Central memory CD8-positive, alpha-beta T cell (primary cell): ENCODE results near the gene SNTB2.

Experiments used
- ATAC-seq: fragments of 150-1000 bp; cut with Tn5 transposase; replicated peaks from 2 replicates; pipeline ENCODE4 v1.10.0; 2022; ENCODE audit warnings: mild to moderate bottlenecking, moderate FRiP score, moderate number of reproducible peaks; ENCODE audit not compliant: poor library complexity, severe bottlenecking; ENCODE audit errors: extremely low read depth
- DNase-seq, 2 donors: peaks; one replicate each; pipeline ENCODE4 v3.0.0; 2021; ENCODE audit warnings: low spot score in 2 of 2
- H3K27ac Mint-ChIP-seq: one replicate; pipeline ENCODE4 v1.8.0; 2022; ENCODE audit warnings: low read depth, mild to moderate bottlenecking, moderate library complexity, mixed read lengths
- H3K27me3 Mint-ChIP-seq: one replicate; pipeline ENCODE4 v1.8.0; 2022; ENCODE audit warnings: mixed read lengths
- H3K36me3 Mint-ChIP-seq: one replicate; pipeline ENCODE4 v1.8.0; 2022; ENCODE audit warnings: mild to moderate bottlenecking, moderate library complexity, mixed read lengths; ENCODE audit not compliant: insufficient read depth
- H3K4me1 Mint-ChIP-seq: one replicate; pipeline ENCODE4 v1.8.0; 2022; ENCODE audit warnings: mixed read lengths
- H3K4me3 Mint-ChIP-seq: one replicate; pipeline ENCODE4 v1.8.0; 2022; ENCODE audit warnings: mild to moderate bottlenecking, moderate library complexity, mixed read lengths
- H3K9me3 Mint-ChIP-seq: one replicate; pipeline ENCODE4 v1.8.0; 2022; ENCODE audit warnings: mixed read lengths

Gene SNTB2

DNA sequence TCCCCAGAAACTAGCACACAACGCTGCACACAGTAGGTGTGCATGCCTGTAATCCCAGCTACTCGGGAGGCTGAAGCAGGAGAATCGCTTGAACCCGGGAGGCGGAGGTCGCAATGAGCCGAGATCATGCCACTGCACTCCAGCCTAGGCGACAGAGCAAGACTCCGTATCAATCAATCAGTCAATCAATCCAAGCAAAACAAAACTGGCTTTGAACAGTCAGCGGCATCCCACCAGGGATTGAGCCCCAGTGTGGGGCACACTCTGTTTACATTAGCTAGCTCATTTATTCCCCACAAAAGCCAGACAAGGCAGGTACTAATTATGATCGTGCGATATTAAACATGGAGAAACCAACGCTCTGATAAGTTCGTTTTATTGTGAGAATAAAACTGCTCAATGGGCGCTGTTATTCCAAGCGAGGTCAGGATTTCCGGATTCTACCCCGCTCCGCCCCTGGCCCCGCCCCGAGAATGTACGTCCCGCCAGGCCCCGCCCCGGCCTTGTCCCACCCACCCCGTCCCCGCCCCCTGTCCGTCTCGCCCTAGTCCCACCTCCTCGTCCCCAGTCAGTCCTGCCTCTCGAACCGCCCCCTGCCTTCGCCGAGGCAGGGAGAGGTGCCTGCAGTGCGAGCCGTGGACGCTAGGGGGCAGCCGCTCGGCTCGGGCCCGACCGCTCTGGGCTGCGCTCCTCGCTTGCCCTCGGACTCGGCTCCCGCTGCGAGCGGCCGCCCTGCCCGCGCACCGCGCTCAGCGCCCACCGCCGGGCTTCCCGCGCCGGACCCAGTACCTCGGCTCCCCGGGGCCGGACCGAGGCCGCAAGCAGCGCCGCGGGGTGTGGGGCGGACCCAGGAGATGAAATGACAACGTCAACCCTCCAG lies 123.9 kb downstream of the SNTB2 start, which contains the start of gene VPS4A:
VPS4A (plus strand) TSS at position 698 of the 880 bp plus-strand sequence; CDS start at position 860, 162 bp downstream.
- Mint-ChIP-seq H3K36me3 (peaks cover 13% of the 10 kb centered on the region), H3K9me3 (no peaks in the 10 kb centered on the region), H3K27me3 (no peaks in the 10 kb centered on the region), H3K4me1 (peaks cover 31% of the 10 kb centered on the region), H3K4me3 (peak within 1 kb of the TSS; percentile 91), H3K27ac (peak within 1 kb of the TSS; percentile 94)
- DNase-seq (peak; percentile 97 to 98), ATAC-seq (peak; percentile 95)

DNA sequence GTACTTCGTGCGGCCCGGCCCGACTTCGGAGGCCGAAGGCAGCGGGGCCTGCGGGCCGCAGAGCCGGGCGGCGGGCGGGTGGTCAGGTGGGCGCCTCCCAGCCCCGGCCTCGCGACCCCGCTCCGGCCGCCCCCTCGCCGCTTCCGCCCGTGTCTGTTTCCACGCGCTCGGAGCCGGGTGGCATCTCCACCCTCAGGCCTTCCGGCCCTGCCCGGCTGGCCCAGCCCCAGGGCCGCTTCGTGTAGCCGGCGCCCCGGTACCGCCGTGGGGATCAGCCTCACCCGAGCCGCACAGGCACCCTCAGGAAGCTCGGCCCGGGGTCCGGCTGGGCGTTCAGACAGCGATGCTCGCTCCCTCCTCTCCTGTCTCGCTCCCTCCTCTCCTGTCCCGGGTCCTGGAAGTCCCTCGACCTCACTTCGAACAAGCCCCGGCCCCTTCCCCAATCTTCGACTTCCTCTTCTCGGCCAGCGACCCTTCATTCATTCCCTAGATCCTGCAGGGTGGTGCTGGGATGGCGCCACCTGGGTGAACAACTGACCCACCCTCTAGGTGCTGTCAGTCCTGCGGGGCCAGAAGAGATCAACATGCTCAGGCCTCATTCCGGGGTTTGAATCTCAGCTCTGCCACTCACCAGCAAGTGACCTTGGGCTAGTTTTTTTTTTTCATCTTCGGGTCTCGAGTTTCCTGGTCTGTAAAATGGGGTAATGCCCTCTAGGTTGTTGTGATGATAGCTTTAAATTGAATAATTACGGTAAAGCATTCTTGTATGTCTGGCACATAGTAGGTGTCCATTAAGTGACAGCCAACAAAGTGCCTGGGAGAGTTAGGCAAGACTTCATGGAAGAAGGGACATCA lies 124.8 kb downstream of the SNTB2 start:
- peaks cover 31% of the 10 kb centered on the region for H3K4me1 Mint-ChIP-seq
- H3K9me3 Mint-ChIP-seq: no peaks in the 10 kb centered on the region
- no peaks in the 10 kb centered on the region for H3K27me3 Mint-ChIP-seq
- peak overlapping the region; percentile 94 for H3K27ac Mint-ChIP-seq
- DNase-seq (no peak), ATAC-seq (peak; percentile 48)
- H3K4me3 Mint-ChIP-seq: peak overlapping the region; percentile 91
- H3K36me3 Mint-ChIP-seq: peaks cover 20% of the 10 kb centered on the region

DNA sequence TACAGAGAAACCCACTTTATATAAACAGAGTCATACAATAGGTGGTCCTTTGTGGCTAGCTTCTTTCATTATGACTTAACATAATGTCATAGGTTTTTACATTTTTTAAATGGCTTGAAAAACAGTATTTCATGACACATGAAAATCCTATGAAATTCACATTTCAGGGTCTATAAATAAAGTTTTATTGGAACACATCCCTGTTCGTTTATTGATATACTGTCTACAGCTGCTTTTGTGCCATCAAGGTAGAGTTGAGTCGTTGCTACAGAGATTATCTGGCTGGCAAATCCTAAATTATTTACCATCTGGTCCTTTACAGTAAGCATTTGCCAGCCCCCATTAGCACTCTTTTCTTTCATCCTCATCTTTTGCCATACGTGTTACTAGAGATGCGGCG lies 126.5 kb downstream of the SNTB2 start:
- H3K27ac Mint-ChIP-seq: no peak overlapping the region
- ATAC-seq (no peak), DNase-seq (no peak)
- no peaks in the 10 kb centered on the region for H3K27me3 Mint-ChIP-seq
- peaks cover 24% of the 10 kb centered on the region for H3K36me3 Mint-ChIP-seq
- peak overlapping the region; percentile 91 for H3K4me3 Mint-ChIP-seq
- H3K4me1 Mint-ChIP-seq: peaks cover 31% of the 10 kb centered on the region
- H3K9me3 Mint-ChIP-seq: no peaks in the 10 kb centered on the region

GRCh38 chr16:69314534-69314933 lies 127.6 kb downstream of the SNTB2 start:
- DNase-seq (no peak), ATAC-seq (no peak)
- Mint-ChIP-seq H3K4me3 (no peak overlapping the region), H3K27ac (no peak overlapping the region), H3K27me3 (no peaks in the 10 kb centered on the region), H3K4me1 (peaks cover 31% of the 10 kb centered on the region), H3K9me3 (no peaks in the 10 kb centered on the region), H3K36me3 (peaks cover 32% of the 10 kb centered on the region)

DNA sequence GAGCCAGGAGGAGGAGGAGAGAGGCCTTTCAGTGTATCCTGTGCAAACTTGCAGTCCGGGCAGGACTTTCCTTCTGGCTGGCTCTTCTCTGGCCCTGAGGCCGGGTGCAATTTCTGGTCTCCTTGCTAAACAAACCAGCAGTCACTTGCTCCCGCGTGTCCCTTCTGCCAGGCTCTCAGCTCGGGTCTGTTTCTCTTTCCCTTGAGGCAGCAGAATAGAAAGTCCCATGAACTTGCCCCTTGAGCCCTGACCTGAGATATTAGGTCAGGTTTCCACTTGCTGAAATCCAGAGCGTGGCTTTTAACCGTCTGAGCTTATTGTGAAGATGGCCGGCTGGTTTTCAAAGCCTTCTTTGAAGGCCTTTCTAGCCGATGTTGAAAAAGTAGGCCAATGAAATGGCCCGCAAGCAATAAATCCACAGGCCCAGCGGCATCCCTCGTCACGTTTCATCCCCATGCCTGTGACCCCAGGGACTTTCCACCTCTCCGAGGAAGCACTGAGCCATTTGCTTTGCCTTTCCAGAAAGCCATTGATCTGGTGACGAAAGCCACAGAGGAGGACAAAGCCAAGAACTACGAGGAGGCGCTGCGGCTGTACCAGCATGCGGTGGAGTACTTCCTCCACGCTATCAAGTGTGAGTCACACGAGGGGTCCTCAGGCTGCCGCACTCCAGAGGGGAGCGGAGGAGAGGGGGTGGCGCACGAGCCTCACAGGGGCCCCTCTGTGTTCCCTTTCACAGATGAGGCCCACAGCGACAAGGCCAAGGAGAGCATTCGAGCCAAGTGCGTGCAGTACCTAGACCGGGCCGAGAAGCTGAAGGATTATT lies 128.7 kb downstream of the SNTB2 start:
- no peak for ATAC-seq
- H3K36me3 Mint-ChIP-seq: peaks cover 39% of the 10 kb centered on the region

DNA sequence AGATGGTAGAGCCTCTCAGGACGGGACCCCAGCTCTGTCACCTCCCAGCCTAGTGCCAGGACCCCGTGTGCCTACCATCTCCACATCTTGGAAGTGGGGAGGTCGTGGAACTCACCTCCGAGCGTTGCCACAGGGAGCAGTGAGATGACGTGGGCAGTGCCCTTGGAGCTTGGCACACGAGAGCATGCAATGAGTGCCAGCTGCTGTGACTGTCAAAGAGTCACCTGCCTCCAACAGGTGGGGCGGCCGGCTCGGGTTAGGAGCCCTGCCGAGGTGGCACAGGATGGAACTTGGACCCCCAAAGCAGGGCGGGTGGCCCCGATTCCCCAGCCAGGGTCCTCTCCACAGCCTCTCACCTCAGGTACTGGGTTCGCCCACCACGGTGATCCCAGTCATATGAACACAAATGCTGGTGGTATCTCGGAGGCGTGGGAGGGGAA lies 129.7 kb downstream of the SNTB2 start:
- Mint-ChIP-seq H3K27ac (no peak overlapping the region), H3K4me3 (no peak overlapping the region)

More for the DNA sequence above, 128.7 kb downstream of the SNTB2 start:
- H3K27me3 Mint-ChIP-seq: no peaks in the 10 kb centered on the region
- H3K27ac Mint-ChIP-seq: peak overlapping the region; percentile 32
- no peak overlapping the region for H3K4me3 Mint-ChIP-seq
- no peaks in the 10 kb centered on the region for H3K9me3 Mint-ChIP-seq
- DNase-seq: no peak
- peaks cover 29% of the 10 kb centered on the region for H3K4me1 Mint-ChIP-seq

GRCh38 chr16:69318177-69318910 lies 131.4 kb downstream of the SNTB2 start:
- Mint-ChIP-seq H3K4me1 (peaks cover 13% of the 10 kb centered on the region), H3K4me3 (no peak overlapping the region), H3K27ac (no peak overlapping the region), H3K27me3 (no peaks in the 10 kb centered on the region), H3K9me3 (no peaks in the 10 kb centered on the region), H3K36me3 (peaks cover 54% of the 10 kb centered on the region)
- no peak for ATAC-seq
- no peak for DNase-seq

More for the DNA sequence above, 129.7 kb downstream of the SNTB2 start:
- no peaks in the 10 kb centered on the region for H3K9me3 Mint-ChIP-seq
- H3K27me3 Mint-ChIP-seq: no peaks in the 10 kb centered on the region
- DNase-seq: no peak
- H3K4me1 Mint-ChIP-seq: peaks cover 26% of the 10 kb centered on the region
- ATAC-seq: no peak
- H3K36me3 Mint-ChIP-seq: peaks cover 45% of the 10 kb centered on the region

DNA sequence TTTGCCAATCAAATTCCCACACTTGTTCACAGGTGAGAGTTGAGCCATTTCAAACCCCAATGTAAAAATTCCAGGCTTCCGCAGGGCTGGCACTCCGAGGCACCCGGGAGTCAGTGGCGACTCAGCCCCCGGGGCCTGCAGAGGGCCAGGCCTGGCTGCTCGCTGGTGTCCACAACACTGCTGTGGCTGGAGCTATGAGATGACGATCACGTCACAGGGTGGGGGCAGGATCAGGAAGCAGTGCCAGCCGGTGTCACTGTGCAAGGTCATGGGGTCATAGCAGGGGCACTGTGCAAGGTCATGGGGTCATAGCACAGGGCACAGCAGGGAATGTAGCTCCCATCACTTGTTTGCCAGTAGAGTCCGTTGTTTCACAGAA lies 131.9 kb downstream of the SNTB2 start:
- ATAC-seq (no peak), DNase-seq (no peak)
- no peaks in the 10 kb centered on the region for H3K9me3 Mint-ChIP-seq
- H3K4me3 Mint-ChIP-seq: no peak overlapping the region
- no peak overlapping the region for H3K27ac Mint-ChIP-seq
- H3K27me3 Mint-ChIP-seq: no peaks in the 10 kb centered on the region
- H3K4me1 Mint-ChIP-seq: peaks cover 8% of the 10 kb centered on the region
- peaks cover 55% of the 10 kb centered on the region for H3K36me3 Mint-ChIP-seq

GRCh38 chr16:69319381-69319780 lies 132.4 kb downstream of the SNTB2 start:
- Mint-ChIP-seq H3K27me3 (no peaks in the 10 kb centered on the region), H3K9me3 (no peaks in the 10 kb centered on the region), H3K4me3 (no peak overlapping the region), H3K27ac (peak overlapping the region; percentile 13), H3K4me1 (peaks cover 5% of the 10 kb centered on the region), H3K36me3 (peaks cover 59% of the 10 kb centered on the region)
- DNase-seq (no peak), ATAC-seq (no peak)

GRCh38 chr16:69319826-69320739 lies 133.1 kb downstream of the SNTB2 start:
- Mint-ChIP-seq H3K4me1 (peaks cover 7% of the 10 kb centered on the region), H3K4me3 (no peak overlapping the region), H3K27me3 (no peaks in the 10 kb centered on the region), H3K36me3 (peaks cover 63% of the 10 kb centered on the region), H3K9me3 (no peaks in the 10 kb centered on the region), H3K27ac (peak overlapping the region; percentile 13)
- DNase-seq (no peak), ATAC-seq (no peak)

GRCh38 chr16:69320740-69321073 lies 133.7 kb downstream of the SNTB2 start:
- no peak for ATAC-seq
- peaks cover 65% of the 10 kb centered on the region for H3K36me3 Mint-ChIP-seq
- peaks cover 9% of the 10 kb centered on the region for H3K4me1 Mint-ChIP-seq
- H3K27ac Mint-ChIP-seq: no peak overlapping the region
- no peak overlapping the region for H3K4me3 Mint-ChIP-seq
- no peaks in the 10 kb centered on the region for H3K27me3 Mint-ChIP-seq
- DNase-seq: no peak
- H3K9me3 Mint-ChIP-seq: no peaks in the 10 kb centered on the region
